Measurements from ENCODE around the gene SMAGP. TPM values are rescaled to one million over a fixed set of nuclear protein-coding genes. Genes with fewer than 3 reads are reported as not detected.

The SMAGP gene
- polyA plus RNA-seq, 4 donors: 11.2 to 26.2 (median 22.8) TPM

DNA sequence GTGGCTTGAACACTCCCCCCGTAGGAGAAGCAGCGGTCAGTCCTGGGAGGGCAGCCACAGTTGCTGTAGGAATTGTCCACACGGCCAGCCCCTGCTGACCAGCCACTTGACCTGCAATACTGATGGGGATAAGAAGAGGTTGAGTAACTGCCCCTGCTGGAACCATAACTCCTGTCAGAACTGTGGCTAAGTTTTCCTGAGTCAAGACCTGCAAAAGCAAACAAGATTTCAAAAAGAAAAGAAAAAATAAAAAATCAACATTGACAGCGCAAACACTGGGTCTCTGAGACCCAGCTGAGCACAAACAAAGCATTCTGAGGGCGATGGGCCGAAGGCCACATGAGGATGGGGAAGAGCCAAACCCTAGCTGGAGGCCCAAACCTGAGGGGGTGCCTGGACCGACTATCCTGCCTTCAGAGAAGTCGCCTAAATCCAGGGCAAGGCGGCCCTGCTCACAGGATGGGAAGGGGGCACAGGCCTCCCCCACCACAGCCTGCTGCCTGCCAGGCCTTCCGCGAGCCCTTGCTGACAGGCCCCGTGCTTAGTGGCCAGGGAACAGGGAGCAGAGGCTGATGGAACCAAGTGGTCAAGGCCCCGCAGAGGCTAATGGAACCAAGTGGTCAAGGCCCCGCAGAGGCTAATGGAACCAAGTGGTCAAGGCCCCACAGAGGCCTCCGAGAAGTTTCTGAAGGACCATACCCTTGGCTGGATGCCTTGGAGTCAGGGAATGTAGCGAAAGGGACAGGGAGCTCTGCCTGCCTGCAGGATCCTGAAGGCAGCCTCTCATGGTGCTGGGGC is 71.4 kb downstream of the SMAGP start:
- no peak for DNase-seq (ENCODE audit: low read depth in 4 of 4, low spot score in 3 of 4)

DNA sequence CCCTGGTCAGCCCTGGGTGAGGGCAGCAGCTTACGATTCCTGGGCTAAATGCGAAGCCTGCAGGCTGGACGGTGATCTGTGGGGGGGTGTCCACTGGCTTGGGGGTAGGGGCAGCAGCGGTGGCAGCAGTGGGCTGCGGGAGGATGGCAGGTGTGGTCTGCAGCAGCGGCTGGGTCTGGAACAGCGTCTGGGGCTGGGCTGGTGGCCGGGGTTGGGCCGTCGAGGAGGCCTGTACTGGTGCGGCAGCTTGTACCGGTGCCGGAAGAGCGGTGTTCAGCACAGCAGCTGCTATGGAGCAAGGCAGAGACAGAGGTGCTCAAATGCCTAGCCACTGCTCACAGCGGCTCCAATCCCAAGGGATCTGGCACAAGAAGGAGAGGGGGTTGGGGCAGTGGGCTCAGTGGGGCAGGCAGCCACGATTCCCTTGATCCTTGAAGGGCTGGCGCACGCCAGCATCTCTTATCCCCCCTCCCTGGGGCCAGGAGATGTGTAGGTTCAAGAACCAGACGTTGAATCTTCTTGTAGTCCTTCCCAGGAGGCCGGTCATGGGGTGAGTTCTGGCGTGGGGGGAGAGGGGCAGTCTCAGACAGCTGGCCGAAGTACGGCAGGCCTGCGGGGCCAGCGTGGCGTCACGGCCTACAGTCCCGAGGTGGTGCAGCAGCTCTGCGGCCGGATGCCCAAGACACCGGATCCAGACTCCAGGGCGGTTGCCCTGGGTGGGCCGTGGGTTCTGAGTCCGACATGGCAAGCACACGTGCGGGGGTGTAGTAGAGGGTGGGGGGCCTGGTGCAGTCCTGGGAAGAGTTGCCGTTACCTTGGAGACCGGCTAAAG is 72.3 kb downstream of the SMAGP start:
- DNase-seq (ENCODE audit: low read depth in 4 of 4, low spot score in 3 of 4): no peak

DNA sequence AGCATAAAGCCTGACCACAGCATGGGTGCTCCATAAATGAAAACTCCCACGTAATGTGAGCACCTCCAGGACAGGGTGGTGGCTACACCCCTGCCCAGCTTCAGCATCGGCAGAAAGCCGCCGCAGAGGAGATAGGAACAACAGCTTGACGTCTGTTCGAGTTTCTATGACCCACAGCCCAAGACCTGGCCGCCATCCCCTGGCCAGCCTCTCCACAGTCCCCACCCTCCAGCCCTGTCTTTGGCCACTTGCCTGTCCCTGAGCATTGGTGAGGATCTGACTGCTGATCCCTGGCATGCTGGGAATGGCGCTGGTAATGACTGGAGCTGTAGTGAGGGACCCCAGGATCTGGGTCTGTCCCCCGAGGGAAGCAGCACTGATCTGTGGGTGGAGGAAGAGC is 73.7 kb downstream of the SMAGP start:
- no peak for DNase-seq (ENCODE audit: low read depth in 4 of 4, low spot score in 3 of 4)

DNA sequence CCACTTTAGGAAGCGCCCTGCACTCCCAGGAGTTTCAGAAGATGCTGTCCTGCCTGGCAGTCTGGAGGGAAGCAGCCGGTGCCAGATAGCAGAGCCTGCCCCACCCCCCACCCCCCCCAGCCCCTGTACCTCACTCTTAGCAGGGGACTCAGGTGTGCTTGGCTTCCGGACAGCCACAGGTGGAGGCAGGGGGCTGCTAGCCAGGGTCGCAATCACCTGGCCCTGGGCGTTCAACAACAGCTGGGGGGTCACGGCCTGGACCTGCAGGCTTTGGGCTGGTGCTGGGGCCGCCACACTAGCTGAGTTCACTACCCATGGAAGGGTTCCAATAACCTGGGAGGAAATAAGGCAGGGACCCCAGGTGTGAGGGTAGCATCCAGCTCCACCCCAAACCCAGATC is 74.4 kb downstream of the SMAGP start:
- DNase-seq (ENCODE audit: low read depth in 4 of 4, low spot score in 3 of 4): no peak

Other genes starting within 250 kb of the SMAGP start
- gene SLC11A2, start 244.0 kb downstream of the SMAGP start, polyA plus RNA-seq (ENCODE audit: insufficient read length in 4 of 4): 10 to 100 TPM; 35.8 to 60.2 (median 51.1) TPM
- 100 to 1,000 TPM in 2 of 4 donors, 10 to 100 TPM in 2; 77.6 to 137 (median 97.6) TPM for gene LETMD1, start 222.1 kb downstream of the SMAGP start, polyA plus RNA-seq (ENCODE audit: insufficient read length in 4 of 4)
- gene CSRNP2, start 186.8 kb downstream of the SMAGP start, polyA plus RNA-seq (ENCODE audit: insufficient read length in 4 of 4): 10 to 100 TPM; 37.5 to 46.6 (median 40.4) TPM
- gene TFCP2, start 97.3 kb downstream of the SMAGP start, polyA plus RNA-seq (ENCODE audit: insufficient read length in 4 of 4): 10 to 100 TPM; 44.2 to 65.5 (median 59.6) TPM
- gene POU6F1, start 52.4 kb downstream of the SMAGP start, polyA plus RNA-seq (ENCODE audit: insufficient read length in 4 of 4): 10 to 100 TPM in 2 of 4 donors, 1 to 10 TPM in 2; 7.4 to 16.6 (median 10.0) TPM
- 100 to 1,000 TPM; 152 to 298 (median 275) TPM for gene DAZAP2, start 31.6 kb downstream of the SMAGP start, polyA plus RNA-seq (ENCODE audit: insufficient read length in 4 of 4)
- 1 to 10 TPM; 2.4 to 4.0 (median 3.3) TPM for gene BIN2, start 53.8 kb upstream of the SMAGP start, polyA plus RNA-seq (ENCODE audit: insufficient read length in 4 of 4)
- under 1 TPM in 1 of 4 donors, not detected in 3; 0.19 TPM for gene CELA1, start 76.3 kb upstream of the SMAGP start, polyA plus RNA-seq (ENCODE audit: insufficient read length in 4 of 4)
- 1 to 10 TPM; 1.4 to 7.5 (median 5.6) TPM for gene GALNT6, start 121.0 kb upstream of the SMAGP start, polyA plus RNA-seq (ENCODE audit: insufficient read length in 4 of 4)
- gene SLC4A8, start 154.4 kb upstream of the SMAGP start, polyA plus RNA-seq (ENCODE audit: insufficient read length in 4 of 4): 1 to 10 TPM; 3.7 to 4.6 (median 4.1) TPM

Data from left renal pelvis (tissue), 4 donors.